ENCODE results near the gene FAM107B. TPM values are rescaled to one million over a fixed set of nuclear protein-coding genes. Genes with fewer than 3 reads are reported as not detected.

The FAM107B gene
- total RNA-seq, 4 donors from 2014 or later: 19.5 to 35.2 (median 25.6) TPM

DNA sequence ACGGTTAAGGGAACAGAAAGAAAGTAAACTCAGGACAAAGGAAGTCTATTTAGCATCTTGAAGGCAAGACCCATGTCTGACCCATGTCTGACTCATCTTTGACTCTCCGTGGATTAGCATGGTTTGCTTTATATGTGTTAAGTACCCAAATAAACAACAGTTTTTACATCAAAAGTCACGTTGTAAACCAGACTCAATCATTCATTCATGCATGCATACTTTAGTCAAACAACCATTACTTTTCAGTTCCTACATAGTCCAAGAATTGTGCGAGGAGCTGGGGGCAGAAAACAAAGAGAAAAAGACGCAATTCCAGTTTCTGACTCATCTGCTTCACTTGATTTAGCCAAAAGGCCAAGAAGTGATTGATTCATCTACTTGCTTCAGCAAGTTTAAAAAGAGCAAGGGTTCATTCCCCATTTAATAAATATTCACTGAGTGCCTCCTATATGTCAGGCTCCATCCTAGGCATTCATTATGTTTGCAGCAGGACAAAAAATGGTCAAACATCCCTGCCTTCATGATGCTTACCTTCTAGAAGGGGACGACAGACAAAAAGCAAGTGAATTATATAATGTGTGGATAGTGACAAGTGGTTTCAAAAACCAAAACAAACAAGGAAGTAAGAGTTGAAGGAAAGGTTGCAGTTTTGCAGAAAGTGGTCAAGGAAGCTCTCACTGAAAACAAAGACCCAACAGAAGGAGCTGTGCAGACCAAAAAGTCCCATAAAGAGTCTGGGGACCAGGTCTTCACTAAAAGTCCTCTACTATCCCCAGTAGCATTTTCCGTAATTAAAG, 116.2 kb downstream of the FAM107B start:
- Histone ChIP-seq H3K36me3 (no peaks in the 10 kb centered on the region), H3K27me3 (no peaks in the 10 kb centered on the region), H3K4me3 (no peak overlapping the region), H3K27ac (no peak overlapping the region), H3K4me1 (peaks cover 13% of the 10 kb centered on the region), H3K9me3 (no peaks in the 10 kb centered on the region)
- no peak for TF ChIP-seq POLR2A (IDR thresholded peaks at IDR 0.05)
- no peak for TF ChIP-seq EP300 (IDR thresholded peaks at IDR 0.05)
- no peak for TF ChIP-seq POLR2AphosphoS5 (IDR thresholded peaks at IDR 0.05)
- TF ChIP-seq CTCF (IDR thresholded peaks at IDR 0.05): no peak
- DNase-seq (ENCODE audit: low spot score in 2 of 2): no peak
- WGBS: 51% methylated on average over 7 of the region's 7 CpGs

GRCh38 chr10:14656052-14656730, 118.5 kb downstream of the FAM107B start:
- TF ChIP-seq EP300 (IDR thresholded peaks at IDR 0.05): no peak
- TF ChIP-seq POLR2AphosphoS5 (IDR thresholded peaks at IDR 0.05): no peak
- no peak for TF ChIP-seq CTCF (IDR thresholded peaks at IDR 0.05)
- TF ChIP-seq POLR2A (IDR thresholded peaks at IDR 0.05): no peak
- no peaks in the 10 kb centered on the region for H3K36me3 ChIP-seq
- no peak overlapping the region for H3K4me3 ChIP-seq
- H3K4me1 ChIP-seq: peaks cover 27% of the 10 kb centered on the region
- no peaks in the 10 kb centered on the region for H3K9me3 ChIP-seq
- H3K27ac ChIP-seq: no peak overlapping the region
- H3K27me3 ChIP-seq: no peaks in the 10 kb centered on the region
- 80% methylated on average over 7 of the region's 7 CpGs for WGBS
- DNase-seq (ENCODE audit: low spot score in 2 of 2): no peak

DNA sequence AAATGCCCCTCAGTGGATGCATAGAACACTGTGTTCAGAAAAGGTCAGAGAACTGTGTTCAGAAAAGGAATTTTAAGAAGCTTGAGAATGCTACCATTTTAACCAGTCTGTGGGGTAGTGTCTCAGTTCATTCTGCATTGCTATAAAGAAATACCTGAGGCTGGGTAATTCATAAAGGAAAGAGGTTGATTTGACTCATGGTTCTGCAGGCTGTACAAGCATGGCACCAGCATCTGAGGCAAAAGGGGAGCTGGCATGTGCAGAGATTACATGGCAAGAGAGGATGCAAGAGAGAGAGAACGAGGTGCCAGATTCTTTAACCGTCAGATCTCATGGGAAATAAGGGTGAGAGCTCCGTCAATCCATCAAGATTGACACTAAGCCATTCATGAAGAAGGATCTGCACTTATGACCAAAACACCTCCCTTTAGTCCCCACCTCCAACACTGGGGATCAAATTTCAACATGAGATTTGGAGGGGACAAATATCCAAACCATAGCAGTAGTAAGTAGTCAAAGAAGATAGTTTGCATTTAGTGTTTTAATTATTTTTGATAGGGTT, 119.8 kb downstream of the FAM107B start:
- Histone ChIP-seq H3K4me1 (peaks cover 27% of the 10 kb centered on the region), H3K27ac (no peak overlapping the region)
- 47% methylated on average over 3 of the region's 3 CpGs for WGBS

DNA sequence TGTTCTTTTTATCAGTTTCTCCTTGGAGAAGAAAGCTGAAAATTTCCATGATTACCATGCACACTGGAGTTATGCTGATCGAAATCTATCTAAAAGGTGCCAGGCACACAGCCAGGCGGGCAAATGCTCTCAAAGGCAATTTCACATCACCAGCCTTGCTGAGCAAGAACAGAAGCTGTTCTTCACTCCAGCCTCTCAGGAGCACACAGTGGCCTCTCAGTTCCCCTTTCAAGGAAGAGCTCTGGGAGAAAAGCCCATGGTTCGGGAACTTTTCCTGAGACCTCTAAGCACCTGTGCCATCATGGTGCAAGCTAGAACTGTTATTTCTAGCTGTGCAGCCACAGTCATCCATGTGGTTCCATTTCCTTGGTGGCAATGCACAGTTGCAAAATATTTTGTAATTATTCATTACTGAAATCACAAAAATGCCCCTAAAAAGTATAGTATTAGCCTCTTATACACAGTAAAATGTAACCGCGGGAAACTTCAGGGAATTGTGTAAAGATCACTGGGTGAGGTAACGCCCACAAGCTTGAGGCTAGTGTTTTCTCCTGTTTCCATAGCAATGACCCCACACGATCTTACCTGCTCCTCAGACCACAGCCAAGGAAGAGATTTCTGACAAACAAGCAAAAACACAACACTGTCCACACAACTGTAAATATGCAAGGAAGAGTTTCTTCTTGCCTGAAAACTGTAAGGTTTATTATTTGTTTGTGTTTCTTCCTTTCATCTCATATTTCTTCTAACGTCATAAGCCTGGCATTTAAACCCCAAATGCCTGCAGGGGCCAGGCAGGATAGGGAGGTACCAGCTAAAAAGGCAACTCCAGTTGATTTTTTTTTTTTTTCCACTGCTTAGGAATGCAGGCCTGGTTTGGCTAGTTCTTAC, 121.2 kb downstream of the FAM107B start:
- Histone ChIP-seq H3K27ac (peak overlapping the region; percentile 39), H3K4me1 (peaks cover 39% of the 10 kb centered on the region), H3K4me3 (no peak overlapping the region), H3K9me3 (no peaks in the 10 kb centered on the region), H3K27me3 (no peaks in the 10 kb centered on the region), H3K36me3 (no peaks in the 10 kb centered on the region)
- no peak for DNase-seq (ENCODE audit: low spot score in 2 of 2)
- 26% methylated on average over 8 of the region's 8 CpGs for WGBS
- TF ChIP-seq POLR2A (IDR thresholded peaks at IDR 0.05): no peak
- TF ChIP-seq POLR2AphosphoS5 (IDR thresholded peaks at IDR 0.05): no peak

More for the DNA sequence above, 119.8 kb downstream of the FAM107B start:
- TF ChIP-seq CTCF (IDR thresholded peaks at IDR 0.05) (no peak), EP300 (IDR thresholded peaks at IDR 0.05) (no peak), POLR2A (IDR thresholded peaks at IDR 0.05) (no peak), POLR2AphosphoS5 (IDR thresholded peaks at IDR 0.05) (no peak)
- DNase-seq (ENCODE audit: low spot score in 2 of 2): no peak
- Histone ChIP-seq H3K27me3 (no peaks in the 10 kb centered on the region), H3K36me3 (no peaks in the 10 kb centered on the region), H3K4me3 (no peak overlapping the region), H3K9me3 (no peaks in the 10 kb centered on the region)

GRCh38 chr10:14652816-14653215, 121.9 kb downstream of the FAM107B start:
- TF ChIP-seq POLR2AphosphoS5 (IDR thresholded peaks at IDR 0.05) (no peak), POLR2A (IDR thresholded peaks at IDR 0.05) (no peak), CTCF (IDR thresholded peaks at IDR 0.05) (no peak), EP300 (IDR thresholded peaks at IDR 0.05) (no peak)
- Histone ChIP-seq H3K9me3 (no peaks in the 10 kb centered on the region), H3K27ac (peak overlapping the region; percentile 39), H3K4me1 (peaks cover 46% of the 10 kb centered on the region), H3K4me3 (no peak overlapping the region), H3K27me3 (no peaks in the 10 kb centered on the region), H3K36me3 (no peaks in the 10 kb centered on the region)
- DNase-seq (ENCODE audit: low spot score in 2 of 2): no peak
- WGBS: 70% methylated on average over 5 of the region's 5 CpGs

All from suprapubic skin (tissue), 4 donors.